ENCODE results near the gene SLC25A4. TPM values are rescaled to one million over a fixed set of nuclear protein-coding genes. Genes with fewer than 3 reads are reported as not detected.

Gene SLC25A4
- total RNA-seq, 2 experiments from 2014 or later = 4.1 TPM

Other genes starting within 250 kb of the SLC25A4 start
- not detected for gene HELT, start 124.8 kb upstream of the SLC25A4 start, total RNA-seq
- gene CFAP97, start 60.7 kb downstream of the SLC25A4 start, total RNA-seq = 10 to 100 TPM; 24.5 to 26.6 TPM
- 1 to 10 TPM; 7.9 to 9.1 TPM for gene SNX25, start 66.3 kb downstream of the SLC25A4 start, total RNA-seq

All from CD4-positive, alpha-beta T cell (primary cell).